NCI-H1694 (cell line): ENCODE data around the gene TRPM3.

Experiments used
- DNase-seq: peaks from one replicate; lab custom pipeline; 2025; lab: John Stamatoyannopoulos, UW

Gene TRPM3

DNA sequence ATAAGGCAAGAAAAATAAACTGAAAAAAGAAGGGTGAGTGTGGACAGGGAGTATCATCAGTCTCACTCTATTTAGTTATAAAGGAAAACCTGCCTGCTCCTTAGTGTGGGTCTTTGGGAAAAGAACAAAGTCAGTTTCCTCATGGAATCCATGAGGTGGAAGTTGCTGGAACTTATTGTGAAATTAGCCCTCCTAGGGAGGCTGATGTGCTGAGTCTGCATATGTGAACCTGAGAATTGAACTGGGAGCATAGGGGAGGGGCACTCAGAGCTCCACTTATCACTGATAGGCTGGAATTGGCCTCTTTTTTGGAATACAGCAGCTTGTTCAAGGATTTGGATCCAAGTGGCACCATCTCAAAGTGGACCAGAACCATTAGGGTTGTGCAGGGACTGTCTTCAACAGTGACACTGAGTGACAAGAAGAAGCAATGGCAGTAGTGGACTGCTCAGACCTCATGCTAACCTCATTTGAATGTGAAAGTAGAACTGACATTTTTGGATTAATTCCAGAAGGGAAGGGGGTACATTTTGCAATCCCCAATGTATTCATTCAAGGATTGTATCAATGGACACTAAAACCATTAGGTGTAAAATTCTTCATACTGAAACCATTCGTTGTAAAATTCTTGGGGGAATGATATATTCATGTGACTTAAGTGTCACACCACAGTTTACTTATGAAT, 603.4 kb downstream of the TRPM3 start:
- no peak for DNase-seq

DNA sequence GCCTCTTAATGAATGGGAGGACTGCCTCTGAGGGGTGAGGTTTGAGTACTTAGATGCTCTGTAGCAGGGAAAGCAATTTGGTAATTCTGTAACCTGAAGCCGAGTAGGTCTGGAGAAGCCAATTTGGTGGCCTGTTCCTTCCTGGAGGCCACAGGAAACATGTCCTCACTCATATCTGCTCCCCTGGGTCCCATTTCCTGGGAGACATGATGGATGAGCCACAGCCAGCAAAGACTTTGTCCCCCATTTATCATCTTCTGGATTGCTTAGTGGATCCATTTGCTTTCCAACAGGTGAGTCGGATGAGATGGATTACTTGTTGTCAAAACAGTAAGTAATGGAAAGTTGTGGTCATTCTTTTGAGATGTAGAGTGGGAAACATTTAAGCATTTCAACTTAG, 607.1 kb downstream of the TRPM3 start:
- no peak for DNase-seq

DNA sequence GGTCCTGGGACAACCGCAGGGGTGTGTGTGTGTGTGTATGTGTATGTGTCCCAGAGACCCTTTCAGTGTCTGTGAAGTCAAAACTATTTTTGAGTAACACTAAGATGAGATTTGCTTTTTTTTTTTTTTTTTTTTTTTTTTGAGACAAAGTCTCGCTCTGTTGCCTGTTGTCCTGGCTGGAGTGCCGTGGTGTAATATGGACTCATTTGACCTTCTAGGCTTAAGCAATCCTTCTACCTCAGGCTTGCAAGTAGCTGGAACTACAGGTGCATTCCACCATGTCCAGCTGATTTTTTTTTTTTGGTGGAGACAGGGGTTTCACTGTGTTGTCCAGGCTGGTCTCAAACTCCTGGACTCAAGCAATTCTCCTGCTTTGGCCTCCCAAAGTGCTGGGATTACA, 609.6 kb downstream of the TRPM3 start:
- no peak for DNase-seq

DNA sequence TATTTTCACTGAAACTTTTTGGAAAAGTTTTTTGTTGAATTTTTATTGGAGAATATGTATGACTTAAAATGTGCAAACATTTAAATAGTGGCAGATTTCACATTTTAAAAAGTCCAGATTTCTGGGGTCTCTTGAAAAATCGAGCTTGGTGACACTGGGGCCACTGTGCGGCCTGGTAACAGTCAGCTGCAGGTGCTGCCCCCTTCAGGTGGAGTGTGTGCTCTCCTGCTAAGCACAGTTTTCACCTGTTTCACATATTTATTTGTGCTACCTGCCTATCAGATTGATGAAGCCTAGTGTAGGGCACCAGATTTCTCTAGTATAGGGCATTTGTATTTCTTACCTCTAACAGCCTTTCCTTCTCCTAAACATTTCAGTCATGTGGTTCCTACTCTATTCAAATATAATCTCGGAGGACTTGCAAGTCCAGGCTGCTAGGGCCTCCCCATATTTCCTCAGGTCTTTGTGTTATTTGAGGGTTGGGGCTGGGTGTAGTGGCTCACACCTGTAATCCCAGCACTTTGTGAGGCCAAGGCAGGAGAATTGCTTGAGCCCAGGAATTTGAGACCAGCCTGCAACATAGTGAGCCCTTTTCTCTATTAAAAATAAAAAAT, 611.2 kb downstream of the TRPM3 start:
- DNase-seq: no peak

DNA sequence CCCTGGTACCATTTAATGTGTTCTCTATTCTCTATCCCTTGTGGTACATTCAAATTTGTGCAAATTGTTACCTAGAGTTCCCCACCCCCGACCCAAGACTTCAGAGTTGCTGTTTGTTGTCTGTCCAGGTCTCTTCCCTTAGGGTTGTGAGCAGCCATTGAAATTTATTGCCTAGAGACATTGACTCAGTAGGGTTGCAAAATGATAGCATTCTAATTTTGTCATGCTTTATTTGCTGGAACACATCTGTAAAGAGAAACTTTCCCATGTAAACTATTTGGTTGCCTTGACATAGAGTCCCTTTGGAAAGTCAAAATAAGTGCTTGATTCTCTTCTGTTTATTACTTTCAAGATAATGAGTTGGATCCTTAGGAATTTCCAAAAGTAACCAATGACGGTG, 615.3 kb downstream of the TRPM3 start:
- DNase-seq: no peak

DNA sequence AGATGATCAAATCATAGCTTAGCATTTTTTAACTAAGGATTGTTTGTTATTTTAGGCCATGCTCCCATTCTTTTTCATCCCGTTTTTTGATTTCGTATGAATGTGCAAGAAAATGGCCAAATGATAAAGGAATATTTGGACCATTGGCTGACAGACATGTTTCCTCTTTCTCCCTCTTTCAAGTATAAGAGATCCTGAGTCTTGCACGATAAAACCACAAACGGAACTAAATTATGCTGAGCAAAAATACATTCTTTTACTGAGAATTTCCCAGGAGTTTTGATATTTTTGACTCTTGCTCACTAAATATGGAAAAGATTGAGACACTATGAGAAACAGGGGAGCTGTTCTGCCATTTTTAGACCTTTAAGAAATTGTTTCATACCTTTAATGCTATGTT, 616.6 kb downstream of the TRPM3 start:
- DNase-seq: no peak

DNA sequence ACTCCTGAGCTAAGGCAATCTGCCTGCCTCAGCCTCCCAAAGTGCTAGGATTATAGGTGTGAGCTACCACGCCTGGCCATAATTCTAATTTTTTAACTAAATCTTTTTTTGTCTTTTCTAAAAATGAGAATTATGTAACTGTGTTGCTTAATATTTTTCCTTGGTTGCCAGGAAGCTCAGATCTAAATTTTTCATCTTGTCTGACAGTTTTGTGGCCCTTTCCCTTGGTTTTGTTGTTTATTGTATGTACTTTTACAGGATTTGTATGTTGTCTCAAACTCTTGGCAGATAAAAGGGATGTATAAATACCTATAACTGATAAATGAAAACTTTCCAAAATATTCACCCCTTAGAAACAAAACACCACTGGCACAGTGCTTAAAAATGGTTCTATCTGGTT, 618.7 kb downstream of the TRPM3 start:
- no peak for DNase-seq

DNA sequence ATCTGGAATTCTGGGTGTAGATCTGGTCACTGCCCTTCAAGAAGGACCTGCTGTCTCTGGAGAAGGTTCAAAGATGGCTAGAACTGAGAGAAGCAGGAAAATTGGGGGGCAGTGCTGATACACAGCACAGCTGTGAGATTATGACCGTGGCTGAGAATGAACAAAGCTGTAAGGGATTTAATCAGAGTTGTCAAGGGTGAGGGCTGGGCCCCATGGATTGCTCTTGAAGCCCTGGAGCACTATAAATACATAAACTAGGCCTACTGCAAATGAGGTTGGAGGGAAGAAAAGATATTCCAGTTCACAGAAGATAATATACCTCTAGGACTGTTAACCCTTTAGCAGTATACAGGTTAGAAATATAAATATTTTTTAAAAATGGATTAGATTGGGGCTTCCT, 620.6 kb downstream of the TRPM3 start:
- DNase-seq: no peak

DNA sequence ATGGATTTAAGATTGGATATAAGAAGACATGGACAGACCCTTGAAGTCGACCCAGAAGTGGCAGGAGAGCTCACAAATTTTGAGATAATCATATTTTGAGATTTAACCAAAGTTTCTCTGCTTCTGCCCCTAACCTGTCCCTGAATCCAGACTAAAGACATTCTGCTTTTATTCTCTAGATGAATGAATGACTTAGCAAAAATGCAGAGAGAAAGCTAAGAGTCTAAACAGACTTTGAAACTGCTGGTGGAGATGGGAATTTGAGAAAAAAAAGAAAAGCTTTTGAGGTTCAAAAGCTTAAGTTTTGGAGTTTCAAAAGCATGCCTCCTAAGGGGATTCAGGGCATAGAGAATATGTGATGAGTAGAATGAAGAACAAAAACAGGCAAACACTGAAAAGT, 621.8 kb downstream of the TRPM3 start:
- no peak for DNase-seq

DNA sequence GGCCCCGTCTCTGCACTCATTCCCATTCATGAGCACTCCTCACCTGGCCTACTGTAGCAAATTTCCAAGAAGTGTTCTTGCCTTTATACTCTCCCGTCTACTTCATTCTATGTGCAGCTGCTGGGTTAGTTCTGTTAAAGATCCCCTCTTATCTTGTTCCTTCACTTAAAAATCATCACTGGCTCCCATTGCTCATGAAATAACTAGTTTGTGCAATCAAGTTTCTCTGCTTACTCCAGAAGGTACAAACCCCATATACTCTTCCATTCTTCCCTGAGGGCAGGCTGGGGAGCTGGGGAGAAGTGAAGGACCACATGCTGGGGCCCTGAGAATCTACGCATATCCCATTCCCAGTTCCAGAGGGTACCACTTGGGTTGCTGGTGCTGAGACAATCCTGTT, 622.6 kb downstream of the TRPM3 start:
- DNase-seq: no peak

DNA sequence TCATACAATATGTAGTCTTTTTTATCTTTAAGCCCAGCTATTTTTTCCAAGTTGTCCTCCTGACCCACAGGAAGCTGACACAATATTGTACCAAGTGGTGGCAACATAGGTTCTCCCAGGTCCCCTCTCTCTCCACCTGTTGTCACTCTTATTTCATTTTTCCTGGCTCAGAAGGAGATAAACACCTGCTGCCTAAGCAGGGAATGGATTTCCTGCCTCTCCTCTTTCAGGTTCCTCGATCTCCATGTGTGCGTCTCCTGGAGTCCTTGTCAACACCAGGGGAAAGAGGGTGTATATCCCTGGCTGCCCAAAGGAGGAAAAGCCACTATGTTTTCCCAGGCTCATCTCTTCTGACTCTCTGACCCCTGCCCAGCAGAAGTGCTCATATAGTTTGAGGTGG, 625.2 kb downstream of the TRPM3 start:
- DNase-seq: no peak

DNA sequence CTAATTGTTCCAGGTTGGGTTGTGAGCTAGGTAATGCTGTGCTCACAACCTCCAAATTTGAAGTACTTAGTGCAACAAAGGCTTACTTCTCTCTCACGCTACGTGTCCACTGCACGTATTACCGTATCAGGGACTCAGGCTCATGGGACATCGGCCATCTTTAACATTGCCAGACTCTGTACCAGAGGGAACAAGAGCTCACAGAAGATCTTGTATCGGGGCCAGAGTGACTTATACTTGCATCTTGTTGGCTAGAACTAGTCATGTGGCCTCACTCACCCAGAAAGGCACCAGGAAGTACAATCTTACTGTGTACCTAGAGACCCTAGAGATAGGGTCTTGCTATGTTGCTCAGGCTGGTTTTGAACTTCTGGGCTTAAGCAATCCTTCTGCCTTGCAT, 625.9 kb downstream of the TRPM3 start:
- DNase-seq: no peak

DNA sequence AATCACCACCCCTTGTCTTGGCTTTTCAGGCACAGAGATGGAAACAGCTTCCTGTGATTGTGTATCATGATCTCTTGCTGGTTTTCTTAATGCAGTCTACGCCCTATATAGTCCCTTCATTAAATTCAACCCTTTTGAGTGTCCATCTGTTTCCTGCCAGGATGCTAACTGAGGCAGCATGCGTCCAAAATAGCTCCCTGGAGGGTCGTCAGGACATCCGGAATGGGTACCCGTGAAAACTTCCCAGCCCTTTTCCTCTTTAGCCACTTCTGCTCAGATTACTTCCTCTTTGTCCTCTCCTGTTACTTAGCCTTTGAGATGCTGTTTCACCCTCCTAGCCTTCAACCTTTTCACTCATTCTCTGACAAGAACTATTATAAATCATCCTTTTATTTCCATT, 627.2 kb downstream of the TRPM3 start:
- DNase-seq: no peak

DNA sequence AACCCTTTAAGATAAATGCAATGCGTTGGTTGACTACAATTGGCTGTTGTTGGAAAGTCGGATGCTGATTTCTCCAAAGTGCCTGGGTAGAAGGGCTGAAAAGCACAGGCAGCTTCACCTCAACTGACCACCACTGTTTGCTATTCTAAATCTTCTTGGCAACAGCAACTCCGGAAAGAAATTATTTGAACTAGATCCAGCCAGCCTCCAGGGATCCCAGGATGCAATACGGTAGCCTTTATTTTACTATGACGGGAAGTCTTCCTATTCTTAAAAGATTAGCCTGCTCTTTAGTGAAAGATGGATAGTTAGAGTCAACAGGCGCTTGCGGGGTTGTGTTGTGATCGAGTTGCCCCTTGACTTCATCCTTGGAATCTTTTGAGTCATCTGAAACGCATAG, 628.4 kb downstream of the TRPM3 start:
- DNase-seq: no peak

DNA sequence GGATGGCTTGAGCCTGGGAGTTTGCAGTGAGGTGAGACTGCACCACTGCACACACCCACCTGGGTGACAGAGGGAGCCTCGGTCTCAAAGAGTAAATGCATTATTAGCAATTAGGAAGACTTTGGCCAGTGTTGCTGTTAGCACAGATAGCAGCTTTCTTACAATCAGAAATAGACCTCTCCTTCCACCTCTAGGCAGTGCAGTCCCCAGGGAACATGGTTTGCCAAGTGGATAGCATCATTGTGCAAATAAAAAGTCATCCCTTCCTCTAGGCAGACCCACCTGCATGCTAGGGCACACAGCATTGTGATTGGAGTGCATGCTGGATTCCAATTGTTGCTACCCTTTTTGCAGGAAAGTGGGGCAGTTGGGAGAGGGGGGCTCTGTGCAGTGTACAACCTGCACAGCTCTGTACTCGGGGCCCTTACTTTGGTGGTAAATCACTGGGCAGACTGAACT, 629.1 kb downstream of the TRPM3 start:
- peak; percentile 9 for DNase-seq

DNA sequence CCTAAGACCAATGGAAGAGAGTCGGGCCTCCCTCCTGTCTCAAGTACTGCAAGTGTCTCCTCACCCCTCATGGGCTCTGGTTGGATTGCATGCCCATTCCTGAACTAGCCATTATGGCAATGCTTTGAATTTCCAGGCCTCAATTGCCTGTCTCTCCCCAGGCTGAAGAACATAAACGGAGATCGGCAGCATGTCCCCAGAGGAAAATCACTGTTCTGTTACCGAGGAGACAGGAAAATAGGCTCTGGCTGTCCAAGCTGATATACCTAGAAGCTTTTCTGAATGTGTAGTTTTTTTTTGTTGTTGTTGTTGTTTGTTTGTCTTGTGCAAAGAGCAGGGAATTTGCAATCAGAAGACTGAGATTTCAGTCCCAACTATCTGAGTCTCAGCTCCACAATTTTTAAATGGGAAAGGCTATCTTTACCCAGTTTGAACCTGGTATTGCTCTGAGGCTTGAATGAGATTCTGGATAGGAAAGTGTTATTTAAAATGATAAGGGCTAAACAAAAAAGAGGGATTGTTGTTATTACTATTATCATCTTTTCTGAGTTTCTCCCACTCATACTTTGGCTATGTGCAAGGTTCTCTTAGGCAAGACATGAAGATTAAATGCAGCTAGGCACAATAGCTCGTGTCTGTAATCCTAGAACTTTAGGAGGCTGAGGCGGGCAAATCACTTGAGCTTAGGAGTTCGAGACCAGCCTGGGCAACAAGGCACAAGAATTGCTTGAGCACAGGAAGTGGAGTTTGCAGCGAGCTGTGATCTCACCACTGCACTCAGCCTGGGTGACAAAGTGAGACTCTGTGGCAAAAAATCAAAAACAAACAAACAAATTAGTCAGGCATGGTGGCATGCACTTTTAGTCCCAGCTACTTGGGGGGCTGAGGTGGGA, 629.7 kb downstream of the TRPM3 start:
- no peak for DNase-seq

DNA sequence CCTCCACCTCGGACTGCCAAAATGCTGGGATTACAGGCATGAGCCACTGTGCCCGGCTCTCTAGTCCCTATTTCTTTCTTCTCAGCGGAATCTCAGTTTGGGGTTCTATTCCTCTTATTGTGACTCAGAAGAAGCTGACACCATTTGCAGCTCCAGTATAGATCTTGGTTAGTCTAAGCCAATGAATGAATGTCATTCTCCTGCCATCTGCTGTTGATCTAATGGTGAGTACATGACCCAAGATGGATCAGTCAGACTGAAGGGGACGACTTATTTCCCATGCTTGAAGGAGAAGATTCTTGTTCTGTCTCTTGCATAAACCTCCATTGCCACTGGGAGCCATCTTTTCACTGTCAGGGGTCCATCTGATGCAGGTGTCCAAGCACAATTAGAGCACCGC, 630.9 kb downstream of the TRPM3 start:
- DNase-seq: no peak

DNA sequence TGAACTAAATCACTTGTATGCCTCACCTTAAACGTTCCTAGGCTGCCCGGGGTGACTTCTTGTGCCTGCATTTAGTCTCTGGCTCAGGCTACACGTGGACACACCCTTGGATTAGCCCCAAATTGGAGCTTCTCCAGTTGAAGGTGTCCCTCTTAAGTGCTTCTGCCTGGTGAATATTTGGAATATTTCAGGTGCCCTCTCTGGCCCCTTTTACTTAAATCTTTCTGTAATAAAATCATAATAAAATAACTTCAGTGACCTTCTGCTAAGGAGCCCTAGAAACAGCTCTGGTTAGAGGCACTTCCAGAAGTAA, 632.7 kb downstream of the TRPM3 start:
- DNase-seq: no peak

DNA sequence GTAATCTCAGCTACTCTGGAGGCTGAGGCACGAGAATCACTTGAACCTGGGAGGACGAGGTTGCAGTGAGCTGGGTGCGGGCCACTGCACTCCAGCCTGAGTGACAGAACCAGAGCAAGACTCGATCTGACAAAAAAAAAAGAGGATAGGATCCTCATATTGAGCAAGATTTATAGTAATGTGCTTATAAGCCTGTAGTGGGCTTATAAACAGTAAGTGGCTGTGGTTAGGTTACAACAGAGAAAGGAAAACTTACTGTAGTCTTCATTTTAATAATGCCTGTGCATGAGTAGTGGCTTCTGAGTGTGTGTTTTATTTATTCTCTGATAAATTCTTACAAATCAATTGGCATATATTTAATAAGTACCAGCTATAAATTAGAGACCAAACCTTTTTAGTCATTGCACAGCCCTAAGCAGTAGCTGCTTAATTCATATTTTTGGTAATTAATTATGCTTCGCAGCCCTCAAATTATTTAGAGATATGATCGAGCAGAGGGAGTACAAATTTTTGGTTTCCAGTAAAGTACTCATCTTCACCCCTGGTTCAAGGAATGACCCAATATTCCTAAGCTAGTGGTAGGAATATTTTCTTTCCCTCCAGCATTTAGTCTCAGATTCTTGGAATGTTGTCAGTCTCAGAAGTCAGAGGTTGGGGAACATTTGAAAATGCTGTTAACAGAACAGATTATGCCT, 633.2 kb downstream of the TRPM3 start:
- no peak for DNase-seq

DNA sequence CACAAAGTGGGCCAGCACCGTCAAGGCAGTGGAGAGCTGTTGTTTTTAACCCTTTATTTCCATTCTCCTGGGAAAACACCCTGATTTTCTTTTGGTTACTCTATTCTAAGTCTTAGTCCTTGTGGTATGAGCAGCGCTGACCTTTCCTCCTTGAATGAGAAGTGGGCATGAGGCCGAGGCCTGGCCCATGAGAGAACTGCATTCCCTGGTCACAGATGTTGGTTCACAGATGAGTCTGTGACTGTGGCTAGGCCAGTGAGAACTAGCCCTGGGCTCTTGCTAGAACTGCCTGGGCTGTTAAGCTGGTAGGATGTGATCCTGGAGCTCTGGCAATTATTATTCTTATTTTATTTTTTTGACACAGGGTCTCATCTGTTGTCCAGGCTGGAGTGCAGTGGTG, 635.3 kb downstream of the TRPM3 start:
- DNase-seq: no peak

DNA sequence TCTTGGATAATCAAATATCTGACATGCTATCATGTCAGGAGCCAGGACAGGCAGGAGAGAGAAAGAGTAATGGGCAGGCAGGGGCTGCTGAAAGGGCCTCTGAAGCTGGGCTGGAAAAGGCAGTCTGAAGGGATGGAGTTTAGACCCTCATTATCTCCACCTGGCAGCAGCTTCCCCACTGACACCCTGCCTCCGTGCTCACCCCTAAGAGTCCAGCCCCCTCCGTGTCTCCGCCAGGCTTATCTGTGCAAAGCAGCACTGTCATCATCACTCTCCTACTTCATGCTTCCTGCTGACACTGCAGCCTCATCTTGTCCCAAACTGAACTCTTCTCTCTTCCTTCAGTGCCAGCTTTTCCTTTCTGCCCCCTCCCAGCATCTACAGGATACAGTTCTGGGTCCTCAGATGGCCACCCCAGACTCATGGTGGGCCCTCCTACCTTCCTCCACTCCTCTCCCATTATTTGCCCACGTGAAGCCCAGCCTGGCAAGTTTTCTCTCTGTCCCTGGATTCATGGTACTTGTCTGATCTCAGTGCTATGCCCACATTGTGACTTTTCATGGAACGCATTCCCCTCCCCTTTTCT, 636.1 kb downstream of the TRPM3 start:
- DNase-seq: no peak
